Activated CD8-positive, alpha-beta T cell treated with anti-CD3 and anti-CD28 coated beads, Interleukin-2, amount 10 ng/mL, durations not matched to agents 7 days and 5 days (primary cell): ENCODE measurements around the gene TOP3A. TPM values are rescaled to one million over a fixed set of nuclear protein-coding genes. Genes with fewer than 3 reads are reported as not detected.

Experiments used
- ATAC-seq: fragments of 150-1000 bp; cut with Tn5 transposase; one replicate; pipeline ENCODE4 v1.10.0; 2021; ENCODE audit warnings: moderate library complexity
- CTCF ChIA-PET: fragments of 350-600 bp; sonication (Branson Sonifier 250); formaldehyde crosslinking; loops from one replicate; lab custom pipeline; 2021; ENCODE audit warnings: antibody characterized with exemption; lab: Charles Lee
- POLR2A ChIA-PET: fragments of 350-600 bp; sonication (Branson Sonifier 250); formaldehyde crosslinking; loops from one replicate; lab custom pipeline; 2021; ENCODE audit warnings: antibody characterized with exemption; lab: Charles Lee
- DNase-seq: peaks from one replicate; pipeline ENCODE4 v3.0.0-alpha.2; 2020
- H3K27ac Mint-ChIP-seq: one replicate; pipeline ENCODE4 v1.8.0; 2021; ENCODE audit warnings: mild to moderate bottlenecking, mixed read lengths
- H3K27me3 Mint-ChIP-seq: one replicate; pipeline ENCODE4 v1.8.0; 2021; ENCODE audit warnings: low read depth, mixed read lengths
- H3K36me3 Mint-ChIP-seq: one replicate; pipeline ENCODE4 v1.8.0; 2021; ENCODE audit warnings: low read depth, mixed read lengths
- H3K4me1 Mint-ChIP-seq: one replicate; pipeline ENCODE4 v1.8.0; 2021; ENCODE audit warnings: low read depth, mixed read lengths
- H3K4me3 Mint-ChIP-seq: one replicate; pipeline ENCODE4 v1.8.0; 2021; ENCODE audit warnings: mild to moderate bottlenecking, mixed read lengths
- H3K9me3 Mint-ChIP-seq: one replicate; pipeline ENCODE4 v1.8.0; 2022; ENCODE audit warnings: mixed read lengths; ENCODE audit not compliant: insufficient read depth
- total RNA-seq, 2 experiments: library from RNA; stranded (reverse); gene quantifications; one replicate each; pipeline ENCODE4 v1.2.3, GENCODE V29; 2021

TOP3A gene
- total RNA-seq, 2 experiments from 2014 or later: 75.9 to 77.3 TPM

- Mint-ChIP-seq H3K36me3 (peaks cover 10% of the 10 kb centered on the region), H3K27me3 (no peaks in the 10 kb centered on the region), H3K27ac (no peak overlapping the region), H3K9me3 (no peaks in the 10 kb centered on the region), H3K4me1 (no peaks in the 10 kb centered on the region), H3K4me3 (no peak overlapping the region)
- CTCF ChIA-PET: no interaction called here
- DNase-seq (no peak), ATAC-seq (no peak)
- POLR2A ChIA-PET: no interaction called here
Observed at GRCh38 chr17:18235743-18236256, 79.0 kb downstream of the TOP3A start.

- no peaks in the 10 kb centered on the region for H3K4me1 Mint-ChIP-seq
- POLR2A ChIA-PET: no interaction called here
- no peak overlapping the region for H3K4me3 Mint-ChIP-seq
- H3K36me3 Mint-ChIP-seq: peaks cover 10% of the 10 kb centered on the region
- DNase-seq (no peak), ATAC-seq (no peak)
- no peaks in the 10 kb centered on the region for H3K27me3 Mint-ChIP-seq
- H3K9me3 Mint-ChIP-seq: no peaks in the 10 kb centered on the region
- CTCF ChIA-PET: no interaction called here
- no peak overlapping the region for H3K27ac Mint-ChIP-seq
Observed at GRCh38 chr17:18234853-18235380, 79.9 kb downstream of the TOP3A start.

- Mint-ChIP-seq H3K36me3 (peaks cover 10% of the 10 kb centered on the region), H3K4me3 (no peak overlapping the region)
- POLR2A ChIA-PET: no interaction called here
Observed at GRCh38 chr17:18233803-18234518, 80.8 kb downstream of the TOP3A start.

GRCh38 chr17:18231164-18231563, 83.6 kb downstream of the TOP3A start:
- H3K9me3 Mint-ChIP-seq: no peaks in the 10 kb centered on the region
- ChIA-PET POLR2A (no interaction called here), CTCF (no interaction called here)
- H3K27me3 Mint-ChIP-seq: no peaks in the 10 kb centered on the region
- no peak overlapping the region for H3K4me3 Mint-ChIP-seq
- ATAC-seq (no peak), DNase-seq (no peak)
- H3K36me3 Mint-ChIP-seq: peaks cover 3% of the 10 kb centered on the region
- no peak overlapping the region for H3K27ac Mint-ChIP-seq
- peaks cover 23% of the 10 kb centered on the region for H3K4me1 Mint-ChIP-seq

More at GRCh38 chr17:18233803-18234518, 80.8 kb downstream of the TOP3A start:
- Mint-ChIP-seq H3K27ac (no peak overlapping the region), H3K4me1 (no peaks in the 10 kb centered on the region), H3K27me3 (no peaks in the 10 kb centered on the region), H3K9me3 (no peaks in the 10 kb centered on the region)
- DNase-seq: no peak
- CTCF ChIA-PET: no interaction called here
- no peak for ATAC-seq

- no peak for DNase-seq
- Mint-ChIP-seq H3K9me3 (no peaks in the 10 kb centered on the region), H3K4me3 (no peak overlapping the region), H3K27me3 (no peaks in the 10 kb centered on the region), H3K27ac (no peak overlapping the region), H3K36me3 (peaks cover 3% of the 10 kb centered on the region), H3K4me1 (peaks cover 23% of the 10 kb centered on the region)
- ATAC-seq: no peak
- CTCF ChIA-PET: no interaction called here
- POLR2A ChIA-PET: no interaction called here
Observed at GRCh38 chr17:18230288-18231141, 84.3 kb downstream of the TOP3A start.

- H3K36me3 Mint-ChIP-seq: peaks cover 3% of the 10 kb centered on the region
- H3K27me3 Mint-ChIP-seq: no peaks in the 10 kb centered on the region
- no peaks in the 10 kb centered on the region for H3K9me3 Mint-ChIP-seq
- no peak for ATAC-seq
- no peak for DNase-seq
- POLR2A ChIA-PET: no interaction called here
- CTCF ChIA-PET: no interaction called here
- H3K4me1 Mint-ChIP-seq: peaks cover 27% of the 10 kb centered on the region
- H3K4me3 Mint-ChIP-seq: no peak overlapping the region
- H3K27ac Mint-ChIP-seq: no peak overlapping the region
Observed at GRCh38 chr17:18229771-18230170, 85.0 kb downstream of the TOP3A start.

GRCh38 chr17:18229254-18229653, 85.5 kb downstream of the TOP3A start:
- POLR2A ChIA-PET: no interaction called here
- peaks cover 2% of the 10 kb centered on the region for H3K36me3 Mint-ChIP-seq
- no peak overlapping the region for H3K27ac Mint-ChIP-seq
- CTCF ChIA-PET: no interaction called here
- H3K9me3 Mint-ChIP-seq: no peaks in the 10 kb centered on the region
- DNase-seq (no peak), ATAC-seq (no peak)
- no peaks in the 10 kb centered on the region for H3K27me3 Mint-ChIP-seq
- peaks cover 28% of the 10 kb centered on the region for H3K4me1 Mint-ChIP-seq
- no peak overlapping the region for H3K4me3 Mint-ChIP-seq

- POLR2A ChIA-PET: no interaction called here
- Mint-ChIP-seq H3K4me3 (no peak overlapping the region), H3K27me3 (no peaks in the 10 kb centered on the region), H3K27ac (no peak overlapping the region), H3K4me1 (peaks cover 28% of the 10 kb centered on the region), H3K9me3 (no peaks in the 10 kb centered on the region), H3K36me3 (no peaks in the 10 kb centered on the region)
- DNase-seq: no peak
- CTCF ChIA-PET: no interaction called here
- no peak for ATAC-seq
Observed at GRCh38 chr17:18228176-18228682, 86.6 kb downstream of the TOP3A start.

- ChIA-PET CTCF (no interaction called here), POLR2A (no interaction called here)
- no peaks in the 10 kb centered on the region for H3K27me3 Mint-ChIP-seq
- peaks cover 28% of the 10 kb centered on the region for H3K4me1 Mint-ChIP-seq
- H3K9me3 Mint-ChIP-seq: no peaks in the 10 kb centered on the region
- no peak for DNase-seq
- ATAC-seq: no peak
- no peaks in the 10 kb centered on the region for H3K36me3 Mint-ChIP-seq
- H3K27ac Mint-ChIP-seq: no peak overlapping the region
- no peak overlapping the region for H3K4me3 Mint-ChIP-seq
Observed at GRCh38 chr17:18227635-18228034, 87.2 kb downstream of the TOP3A start.

GRCh38 chr17:18226284-18226945, 88.4 kb downstream of the TOP3A start:
- no peaks in the 10 kb centered on the region for H3K27me3 Mint-ChIP-seq
- peak overlapping the region; percentile 85 for H3K27ac Mint-ChIP-seq
- DNase-seq: no peak
- no peak for ATAC-seq
- POLR2A ChIA-PET: no interaction called here
- peaks cover 28% of the 10 kb centered on the region for H3K4me1 Mint-ChIP-seq
- peak overlapping the region; percentile 86 for H3K4me3 Mint-ChIP-seq
- no peaks in the 10 kb centered on the region for H3K36me3 Mint-ChIP-seq
- no peaks in the 10 kb centered on the region for H3K9me3 Mint-ChIP-seq
- CTCF ChIA-PET: no interaction called here

- no peaks in the 10 kb centered on the region for H3K36me3 Mint-ChIP-seq
- H3K27me3 Mint-ChIP-seq: no peaks in the 10 kb centered on the region
- CTCF ChIA-PET: no interaction called here
- peak overlapping the region; percentile 85 for H3K27ac Mint-ChIP-seq
- H3K9me3 Mint-ChIP-seq: no peaks in the 10 kb centered on the region
- peaks cover 28% of the 10 kb centered on the region for H3K4me1 Mint-ChIP-seq
- ATAC-seq: peak; percentile 47
- peak overlapping the region; percentile 86 for H3K4me3 Mint-ChIP-seq
- no peak for DNase-seq
- POLR2A ChIA-PET: interaction anchor here (0.7 kb wide), 1 partner anchor 194 kb away, joined by 3 read pairs; no protein-coding TSS in a partner anchor
Observed at GRCh38 chr17:18225642-18226283, 89.0 kb downstream of the TOP3A start.
